ENCODE measurements around the gene ARFIP2. TPM values are rescaled to one million over a fixed set of nuclear protein-coding genes. Genes with fewer than 3 reads are reported as not detected.

ARFIP2 gene
- total RNA-seq, 2 experiments from 2014 or later: 49.2 to 50.7 TPM

- POLR2A ChIA-PET: no interaction called here
- CTCF ChIA-PET: no interaction called here
Measured at GRCh38 chr11:6457581-6458320, 23.4 kb downstream of the ARFIP2 start.

GRCh38 chr11:6456361-6457073 is 24.6 kb downstream of the ARFIP2 start:
- CTCF ChIA-PET: no interaction called here
- POLR2A ChIA-PET: no interaction called here

- ChIA-PET POLR2A (no interaction called here), CTCF (interaction anchor here (1.1 kb wide), 1 partner anchor 12 kb away, joined by 3 read pairs; no protein-coding TSS in a partner anchor)
Measured at GRCh38 chr11:6455070-6455469, 26.1 kb downstream of the ARFIP2 start.

GRCh38 chr11:6453152-6453551 is 28.0 kb downstream of the ARFIP2 start:
- CTCF ChIA-PET: interaction anchor here (1.4 to 2.0 kb wide), 2 partner anchors 10 to 15 kb away, joined by 4 to 8 read pairs; no protein-coding TSS in a partner anchor
- POLR2A ChIA-PET: no interaction called here

GRCh38 chr11:6452219-6452618 is 28.9 kb downstream of the ARFIP2 start:
- POLR2A ChIA-PET: no interaction called here
- CTCF ChIA-PET: no interaction called here

GRCh38 chr11:6448574-6448973 is 32.6 kb downstream of the ARFIP2 start:
- CTCF ChIA-PET: interaction anchor here (0.6 to 12.5 kb wide), 2 partner anchors 74 to 75 kb away, joined by 3 to 195 read pairs; no protein-coding TSS in a partner anchor
- POLR2A ChIA-PET: no interaction called here

GRCh38 chr11:6443269-6444003 is 37.7 kb downstream of the ARFIP2 start:
- CTCF ChIA-PET: interaction anchor here (0.6 to 12.5 kb wide), 23 partner anchors 8 to 203 kb away, joined by 3 to 195 read pairs (median 4); partner anchors contain the start of gene APBB1
- POLR2A ChIA-PET: interaction anchor here (1.1 kb wide), 1 partner anchor 64 kb away, joined by 6 read pairs; no protein-coding TSS in a partner anchor

GRCh38 chr11:6442441-6442840 is 38.7 kb downstream of the ARFIP2 start:
- ChIA-PET POLR2A (no interaction called here), CTCF (interaction anchor here (0.7 to 12.5 kb wide), 9 partner anchors 11 to 91 kb away, joined by 3 to 195 read pairs (median 7); no protein-coding TSS in a partner anchor)

- ChIA-PET POLR2A (no interaction called here), CTCF (interaction anchor here (12.5 kb wide), 1 partner anchor 66 kb away, joined by 195 read pairs; no protein-coding TSS in a partner anchor)
Measured at GRCh38 chr11:6440906-6441358, 40.2 kb downstream of the ARFIP2 start, which contains the start of gene HPX. HPX (minus strand) TSS chr11:6440987; CDS start chr11:6440963, 24 bp downstream.

GRCh38 chr11:6438979-6439571 is 42.1 kb downstream of the ARFIP2 start:
- CTCF ChIA-PET: interaction anchor here (0.6 to 12.5 kb wide), 7 partner anchors 12 to 1105 kb away, joined by 3 to 195 read pairs (median 3); partner anchors contain the start of gene APBB1
- POLR2A ChIA-PET: interaction anchor here (0.5 kb wide), 1 partner anchor 36 kb away, joined by 3 read pairs; no protein-coding TSS in a partner anchor

- ChIA-PET POLR2A (no interaction called here), CTCF (interaction anchor here (1.0 to 12.5 kb wide), 4 partner anchors 15 to 84 kb away, joined by 3 to 195 read pairs (median 4); no protein-coding TSS in a partner anchor)
Measured at GRCh38 chr11:6437993-6438392, 43.1 kb downstream of the ARFIP2 start.

GRCh38 chr11:6437423-6437822 is 43.7 kb downstream of the ARFIP2 start:
- POLR2A ChIA-PET: no interaction called here
- CTCF ChIA-PET: interaction anchor here (1.0 to 12.5 kb wide), 2 partner anchors 62 to 84 kb away, joined by 3 to 195 read pairs; no protein-coding TSS in a partner anchor

GRCh38 chr11:6433998-6434660 is 47.0 kb downstream of the ARFIP2 start:
- POLR2A ChIA-PET: no interaction called here
- CTCF ChIA-PET: no interaction called here

GRCh38 chr11:6431861-6432260 is 49.3 kb downstream of the ARFIP2 start:
- ChIA-PET CTCF (no interaction called here), POLR2A (no interaction called here)

- CTCF ChIA-PET: interaction anchor here (1.1 to 2.4 kb wide), 3 partner anchors 11 to 48 kb away, joined by 3 to 7 read pairs (median 4); no protein-coding TSS in a partner anchor
- POLR2A ChIA-PET: interaction anchor here (0.6 kb wide), 2 partner anchors 34 to 98 kb away, joined by 3 to 4 read pairs; no protein-coding TSS in a partner anchor
Measured at GRCh38 chr11:6427516-6427915, 53.6 kb downstream of the ARFIP2 start.
